Activated T-helper 2 cell treated with anti-CD3 and anti-CD28 coated beads, Interferon-gamma antibody, Interleukin-2, Interleukin-4, amounts not matched to agents 10 μg/mL and 5 μg/mL and 100 μg/mL, durations not matched to agents 14 hours and 24 hours and 36 hours (primary cell): ENCODE data around the gene IRF7. TPM values are rescaled to one million over a fixed set of nuclear protein-coding genes. Genes with fewer than 3 reads are reported as not detected.

Experiments
- DNase-seq: peaks from one replicate; pipeline ENCODE4 v3.0.0; 2021; ENCODE audit warnings: low spot score
- H3K27ac Mint-ChIP-seq: one replicate; pipeline ENCODE4 v1.8.0; 2021; ENCODE audit warnings: mixed read lengths
- H3K27me3 Mint-ChIP-seq: one replicate; pipeline ENCODE4 v1.8.0; 2021; ENCODE audit warnings: low read depth, mixed read lengths
- H3K36me3 Mint-ChIP-seq: one replicate; pipeline ENCODE4 v1.8.0; 2021; ENCODE audit warnings: low read depth, mixed read lengths
- H3K4me1 Mint-ChIP-seq: one replicate; pipeline ENCODE4 v1.8.0; 2021; ENCODE audit warnings: low read depth, mixed read lengths
- H3K4me3 Mint-ChIP-seq: one replicate; pipeline ENCODE4 v1.8.0; 2021; ENCODE audit warnings: low read depth, mild to moderate bottlenecking, moderate library complexity, mixed read lengths
- H3K9me3 Mint-ChIP-seq: one replicate; pipeline ENCODE4 v1.8.0; 2021; ENCODE audit warnings: mixed read lengths
- intact Hi-C: fragments of 100-400 bp; cut with micrococcal nuclease; formaldehyde crosslinking; loops from one replicate; pipeline ENCODE4 v1.15.1; 2023
- total RNA-seq: library from RNA; stranded (reverse); gene quantifications from 2 replicates; pipeline ENCODE4 v1.2.3, GENCODE V29; 2022

The IRF7 gene
- total RNA-seq, 1 donor from 2014 or later = 26.8 TPM

- Mint-ChIP-seq H3K36me3 (peaks cover 2% of the 10 kb centered on the region), H3K27ac (no peak overlapping the region), H3K4me1 (peaks cover 3% of the 10 kb centered on the region), H3K9me3 (no peaks in the 10 kb centered on the region), H3K27me3 (peaks cover 31% of the 10 kb centered on the region), H3K4me3 (no peak overlapping the region)
- intact Hi-C loops = no loop called here
- DNase-seq = no peak
These were observed 22.1 kb upstream of the IRF7 start for GRCh38 chr11:637593-638521.

GRCh38 chr11:637333-637592 is 21.5 kb upstream of the IRF7 start:
- no peak overlapping the region for H3K4me3 Mint-ChIP-seq
- no peak for DNase-seq
- intact Hi-C loops = no loop called here

DNA sequence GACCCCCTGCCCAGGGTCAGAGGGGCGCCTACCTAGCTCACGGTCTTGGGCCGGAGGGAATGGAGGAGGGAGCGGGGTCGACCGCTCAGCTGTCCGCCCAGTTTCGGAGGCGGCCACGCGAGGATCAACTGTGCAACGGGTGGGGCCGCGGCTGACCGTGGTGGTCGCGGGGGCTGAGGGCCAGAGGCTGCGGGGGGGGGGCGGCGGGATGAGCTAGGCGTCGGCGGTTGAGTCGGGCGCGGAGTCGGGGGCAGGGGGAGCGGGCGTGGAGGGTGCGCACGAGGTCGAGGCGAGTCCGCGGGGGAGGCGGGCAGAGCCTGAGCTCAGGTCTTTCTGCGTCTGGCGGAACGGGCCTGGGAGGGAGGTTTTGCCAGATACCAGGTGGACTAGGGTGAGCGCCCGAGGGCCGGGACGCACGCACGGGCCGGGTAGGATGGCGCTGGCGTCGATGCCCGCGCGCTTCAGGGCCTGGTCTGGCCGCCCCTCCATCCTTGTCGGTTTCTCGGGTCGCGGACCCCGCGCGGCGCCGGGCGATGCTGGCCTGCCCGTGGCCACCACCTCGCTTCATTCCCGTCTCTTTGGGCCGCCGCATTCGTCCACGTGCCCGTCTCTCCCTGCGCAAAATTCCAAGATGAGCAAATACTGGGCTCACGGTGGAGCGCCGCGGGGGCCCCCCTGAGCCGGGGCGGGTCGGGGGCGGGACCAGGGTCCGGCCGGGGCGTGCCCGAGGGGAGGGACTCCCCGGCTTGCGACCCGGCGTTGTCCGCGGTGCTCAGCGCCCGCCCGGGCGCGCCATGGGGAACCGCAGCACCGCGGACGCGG is 21.0 kb upstream of the IRF7 start, which contains the start of gene DRD4:
DRD4 (plus strand) TSS at position 759 of the 822 bp plus-strand sequence; CDS start at position 795, 36 bp downstream.
- no peak for DNase-seq
- H3K4me1 Mint-ChIP-seq = peaks cover 3% of the 10 kb centered on the region
- H3K27ac Mint-ChIP-seq = no peak within 1 kb of the TSS
- peaks cover 31% of the 10 kb centered on the region for H3K27me3 Mint-ChIP-seq
- H3K9me3 Mint-ChIP-seq = no peaks in the 10 kb centered on the region
- no peak within 1 kb of the TSS for H3K4me3 Mint-ChIP-seq
- H3K36me3 Mint-ChIP-seq = peaks cover under 1% of the 10 kb centered on the region
- intact Hi-C loops = no loop called here

More at GRCh38 chr11:637333-637592, 21.5 kb upstream of the IRF7 start:
- Mint-ChIP-seq H3K27me3 (peaks cover 31% of the 10 kb centered on the region), H3K9me3 (no peaks in the 10 kb centered on the region), H3K27ac (no peak overlapping the region), H3K4me1 (peaks cover 3% of the 10 kb centered on the region), H3K36me3 (peaks cover 2% of the 10 kb centered on the region)

DNA sequence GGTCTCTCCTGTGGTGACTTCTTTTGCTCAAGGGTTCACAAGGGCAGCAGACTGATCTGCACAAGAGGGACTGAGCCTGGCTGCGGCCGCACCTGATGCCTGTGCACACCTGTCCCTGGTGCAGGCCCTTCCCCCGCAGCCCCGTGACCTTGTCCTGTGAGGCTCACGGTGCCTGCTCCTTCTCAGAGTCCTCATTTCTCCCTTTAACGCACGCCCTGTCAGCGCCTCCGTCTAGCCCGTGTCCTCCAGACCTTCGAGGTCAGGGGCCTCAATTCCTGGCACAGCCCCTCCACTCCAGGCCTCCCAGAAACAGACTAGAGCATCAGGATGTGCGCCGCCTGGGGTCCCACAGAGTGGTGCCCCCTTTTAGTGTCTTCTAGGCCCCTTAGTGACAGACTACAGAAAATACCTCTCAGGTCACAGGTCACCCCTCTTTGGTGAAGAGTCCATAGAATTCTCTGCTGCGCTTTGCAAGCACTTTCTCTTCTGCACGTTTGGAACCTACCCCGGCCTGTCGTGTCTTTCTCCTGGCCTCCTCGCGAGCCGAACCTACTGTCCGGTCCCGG is 20.3 kb upstream of the IRF7 start:
- intact Hi-C loops = no loop called here
- peaks cover 3% of the 10 kb centered on the region for H3K4me1 Mint-ChIP-seq
- peaks cover 31% of the 10 kb centered on the region for H3K27me3 Mint-ChIP-seq
- H3K36me3 Mint-ChIP-seq = no peaks in the 10 kb centered on the region
- no peak for DNase-seq
- no peak overlapping the region for H3K4me3 Mint-ChIP-seq
- no peak overlapping the region for H3K27ac Mint-ChIP-seq
- no peaks in the 10 kb centered on the region for H3K9me3 Mint-ChIP-seq

GRCh38 chr11:630871-631270 is 15.1 kb upstream of the IRF7 start:
- no peak for DNase-seq
- Mint-ChIP-seq H3K36me3 (peaks cover 7% of the 10 kb centered on the region), H3K4me3 (no peak overlapping the region), H3K9me3 (no peaks in the 10 kb centered on the region), H3K4me1 (peaks cover 18% of the 10 kb centered on the region), H3K27ac (no peak overlapping the region), H3K27me3 (peaks cover 22% of the 10 kb centered on the region)
- intact Hi-C loops = no loop called here

DNA sequence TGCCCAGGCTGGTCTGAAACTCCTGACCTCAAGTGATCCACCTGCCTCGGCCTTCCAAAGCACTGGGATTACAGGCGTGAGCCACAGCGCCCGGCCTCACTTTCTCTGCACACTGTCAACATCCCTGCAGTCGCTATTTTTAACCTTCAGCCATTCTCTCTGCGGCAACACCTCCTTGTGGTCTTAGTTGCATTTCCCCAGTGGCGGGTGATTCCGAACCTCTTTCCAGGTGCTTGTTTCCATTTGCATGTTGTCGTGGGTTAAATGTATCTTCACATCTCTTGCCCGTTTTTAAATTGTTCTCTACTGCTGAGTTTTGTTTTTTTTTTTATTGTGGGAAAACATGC is 13.5 kb upstream of the IRF7 start:
- no peak overlapping the region for H3K4me3 Mint-ChIP-seq
- peaks cover 15% of the 10 kb centered on the region for H3K27me3 Mint-ChIP-seq
- peaks cover 17% of the 10 kb centered on the region for H3K4me1 Mint-ChIP-seq
- intact Hi-C loops = no loop called here
- no peak for DNase-seq
- no peak overlapping the region for H3K27ac Mint-ChIP-seq
- H3K36me3 Mint-ChIP-seq = peaks cover 7% of the 10 kb centered on the region
- H3K9me3 Mint-ChIP-seq = no peaks in the 10 kb centered on the region

- intact Hi-C loops = no loop called here
- H3K27ac Mint-ChIP-seq = no peak overlapping the region
- peaks cover 7% of the 10 kb centered on the region for H3K36me3 Mint-ChIP-seq
- no peak overlapping the region for H3K4me3 Mint-ChIP-seq
- H3K4me1 Mint-ChIP-seq = peaks cover 17% of the 10 kb centered on the region
- peaks cover 15% of the 10 kb centered on the region for H3K27me3 Mint-ChIP-seq
- no peak for DNase-seq
- no peaks in the 10 kb centered on the region for H3K9me3 Mint-ChIP-seq
These were observed 12.3 kb upstream of the IRF7 start for GRCh38 chr11:628056-628455.

- intact Hi-C loops = no loop called here
- Mint-ChIP-seq H3K36me3 (peaks cover 7% of the 10 kb centered on the region), H3K27ac (no peak overlapping the region), H3K4me1 (peaks cover 17% of the 10 kb centered on the region), H3K27me3 (peaks cover 15% of the 10 kb centered on the region), H3K4me3 (no peak overlapping the region), H3K9me3 (no peaks in the 10 kb centered on the region)
- no peak for DNase-seq
These were observed 11.5 kb upstream of the IRF7 start for GRCh38 chr11:627308-627576.

DNA sequence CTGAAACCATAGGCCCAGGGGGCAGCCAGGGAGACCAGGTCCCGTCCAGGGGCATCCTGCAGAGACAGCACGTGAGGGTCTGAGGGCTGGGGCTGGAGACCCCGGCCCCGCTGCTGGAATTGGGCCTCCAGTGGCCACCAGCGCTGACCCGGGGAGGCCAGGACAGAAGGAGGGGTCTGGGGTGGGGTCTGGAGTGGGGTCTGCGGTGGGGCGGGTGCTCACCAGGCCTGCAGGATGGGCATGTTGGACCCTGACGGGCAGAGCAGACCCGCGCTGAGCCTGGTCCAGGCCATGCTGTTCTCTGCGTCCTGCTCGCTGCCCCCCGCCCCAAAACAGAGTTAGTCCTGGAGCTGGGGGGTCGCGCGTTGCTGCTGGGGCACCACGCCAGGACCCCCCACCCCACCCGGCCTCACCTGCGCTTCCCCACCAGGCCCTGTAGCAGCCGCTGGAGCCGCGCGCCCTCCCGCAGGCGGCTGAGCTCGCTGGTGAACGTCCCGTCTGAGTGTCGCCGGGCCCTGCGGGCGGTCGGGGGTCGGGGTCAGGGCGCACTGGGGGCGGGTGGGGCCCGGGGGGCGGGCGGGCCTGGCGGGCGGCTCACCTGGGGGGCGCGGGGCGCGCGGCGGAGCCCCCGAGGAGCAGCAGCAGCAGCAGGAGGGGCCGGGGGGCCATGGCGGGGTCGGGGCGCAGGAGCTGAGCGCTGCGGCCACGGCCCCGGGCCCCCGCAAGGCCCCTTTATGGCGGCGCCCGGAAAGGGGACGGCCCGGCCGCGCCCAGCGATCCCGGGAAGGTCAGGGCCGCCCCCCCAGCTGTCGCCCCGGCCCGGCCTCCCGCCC is 10.9 kb upstream of the IRF7 start, which contains the start of gene SCT:
SCT (minus strand) TSS at position 707 of the 833 bp plus-strand sequence; CDS start at position 669, 38 bp downstream.
- H3K27ac Mint-ChIP-seq = no peak within 1 kb of the TSS
- intact Hi-C loops = no loop called here
- peaks cover 7% of the 10 kb centered on the region for H3K36me3 Mint-ChIP-seq
- peaks cover 15% of the 10 kb centered on the region for H3K27me3 Mint-ChIP-seq
- no peaks in the 10 kb centered on the region for H3K9me3 Mint-ChIP-seq
- DNase-seq = no peak
- H3K4me3 Mint-ChIP-seq = no peak within 1 kb of the TSS
- H3K4me1 Mint-ChIP-seq = peaks cover 17% of the 10 kb centered on the region

DNA sequence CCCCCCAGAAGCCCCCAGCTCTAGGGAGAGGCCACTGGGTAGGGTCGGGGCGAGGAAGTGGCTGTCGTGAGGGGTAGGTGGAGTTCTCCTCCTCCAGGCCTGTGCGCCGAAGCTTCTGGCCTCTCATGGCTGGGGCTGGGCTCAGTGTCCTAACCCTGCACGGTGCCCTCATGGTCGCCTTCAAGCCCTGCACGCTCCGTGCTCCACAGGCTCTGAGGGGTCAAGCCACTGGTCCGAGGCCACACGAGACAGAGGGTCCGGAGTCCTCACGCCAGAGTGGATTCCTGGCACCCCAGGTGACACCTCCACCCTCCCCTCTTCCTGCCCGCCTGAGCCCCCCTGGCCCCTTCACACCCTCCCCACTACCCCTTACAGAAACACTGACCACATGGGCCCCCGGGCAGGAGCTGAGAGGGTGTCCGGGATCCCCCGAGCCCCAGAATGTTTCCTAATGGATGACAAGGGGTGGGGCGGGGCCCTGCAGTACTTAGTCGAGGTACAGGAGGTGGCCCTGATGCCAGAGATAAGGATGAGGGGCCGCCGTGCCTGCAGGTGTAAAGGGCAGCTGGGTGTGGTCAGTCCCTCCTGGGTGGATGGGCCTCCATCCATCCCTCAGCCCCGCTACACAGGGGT is 10.0 kb upstream of the IRF7 start:
- no peak overlapping the region for H3K27ac Mint-ChIP-seq
- no peak overlapping the region for H3K4me3 Mint-ChIP-seq
- no peak for DNase-seq
- H3K9me3 Mint-ChIP-seq = no peaks in the 10 kb centered on the region
- peaks cover 15% of the 10 kb centered on the region for H3K27me3 Mint-ChIP-seq
- peaks cover 7% of the 10 kb centered on the region for H3K36me3 Mint-ChIP-seq
- H3K4me1 Mint-ChIP-seq = peaks cover 17% of the 10 kb centered on the region
- intact Hi-C loops = no loop called here

DNA sequence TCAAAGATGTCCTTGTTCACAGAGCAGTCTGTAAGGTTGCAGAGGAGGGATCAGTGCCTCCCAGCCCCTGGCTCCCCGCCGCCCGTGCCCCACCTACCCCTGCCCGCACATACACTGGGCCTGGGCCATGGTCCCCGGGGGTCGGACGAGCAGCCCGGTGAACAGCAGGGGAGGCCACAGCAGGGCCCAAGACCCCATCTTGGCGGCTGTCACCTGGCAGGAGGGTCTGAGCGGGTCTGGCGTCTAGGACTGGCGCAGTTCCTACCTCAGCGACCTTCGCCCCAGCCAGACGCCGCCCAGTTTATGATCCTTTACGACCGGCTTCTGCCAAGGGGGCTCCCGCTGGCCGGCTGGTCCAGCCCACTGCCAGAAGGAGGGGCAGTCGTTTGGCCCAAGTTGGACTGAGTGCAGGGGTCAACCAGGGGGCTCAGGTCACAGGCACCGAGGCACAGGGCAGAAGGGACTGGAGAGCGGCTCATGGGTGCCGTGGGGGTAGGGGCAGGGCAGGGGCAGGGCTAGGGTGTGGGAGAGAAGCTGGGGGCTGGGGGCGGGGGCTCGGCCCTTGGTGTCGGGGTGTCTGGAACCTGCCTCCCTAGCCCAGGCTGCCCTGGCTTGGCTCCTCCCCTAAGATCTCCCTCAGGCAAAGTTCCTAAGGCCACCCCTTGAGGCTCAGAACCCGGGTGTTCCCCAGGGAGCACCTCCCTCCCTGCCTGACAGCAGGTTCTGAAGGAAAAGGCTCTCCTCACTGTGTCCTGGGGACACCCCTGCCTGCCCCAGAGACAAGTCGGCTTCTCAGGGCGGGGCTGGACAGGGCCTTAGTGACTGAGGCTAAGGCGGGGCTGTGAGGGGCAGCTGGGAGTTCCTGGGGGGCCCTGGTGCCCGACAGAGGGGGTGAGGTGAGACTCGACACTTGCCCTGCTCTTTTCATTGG is 9.2 kb upstream of the IRF7 start, which contains the start of gene CDHR5:
CDHR5 (minus strand) TSS at position 251 of the 931 bp plus-strand sequence; CDS start at position 198, 53 bp downstream.
- H3K27me3 Mint-ChIP-seq = peaks cover 15% of the 10 kb centered on the region
- DNase-seq = no peak
- no peaks in the 10 kb centered on the region for H3K9me3 Mint-ChIP-seq
- peaks cover 7% of the 10 kb centered on the region for H3K36me3 Mint-ChIP-seq
- intact Hi-C loops = no loop called here
- no peak within 1 kb of the TSS for H3K27ac Mint-ChIP-seq
- peaks cover 17% of the 10 kb centered on the region for H3K4me1 Mint-ChIP-seq
- H3K4me3 Mint-ChIP-seq = no peak within 1 kb of the TSS
